ENCODE measurements around the gene TMEM117.
"Not testable (repeated sequence)": the region's sequence is repeated elsewhere in the genome, so short reads cannot be mapped to it uniquely, and the experiment has no call there.

The TMEM117 gene

DNA sequence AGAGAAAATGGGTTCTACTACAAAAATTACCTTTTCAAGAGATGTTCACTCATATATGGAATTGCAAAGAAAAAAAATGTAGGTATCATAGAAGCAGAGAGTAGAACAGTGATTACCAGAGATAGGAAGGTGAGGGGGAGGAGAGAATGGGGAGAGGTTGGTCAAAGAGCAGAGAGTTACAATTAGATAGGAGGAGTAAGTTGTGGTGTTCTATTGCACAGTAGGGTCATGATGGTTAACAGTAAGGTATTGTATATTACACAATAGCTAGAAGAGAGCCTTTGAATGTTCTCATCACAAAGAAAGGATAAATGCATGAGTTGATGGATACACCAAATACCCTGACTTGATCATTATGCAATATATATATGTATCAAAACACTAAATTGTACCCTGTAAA lies 145.8 kb downstream of the TMEM117 start:
- no peak for DNase-seq
- in situ Hi-C loops (cut with HindIII; ENCODE audit: low pct_ligation_motif_present, low pct_unique_long_range_greater_than_20kb, low sequenced_read_pairs): no loop called here

DNA sequence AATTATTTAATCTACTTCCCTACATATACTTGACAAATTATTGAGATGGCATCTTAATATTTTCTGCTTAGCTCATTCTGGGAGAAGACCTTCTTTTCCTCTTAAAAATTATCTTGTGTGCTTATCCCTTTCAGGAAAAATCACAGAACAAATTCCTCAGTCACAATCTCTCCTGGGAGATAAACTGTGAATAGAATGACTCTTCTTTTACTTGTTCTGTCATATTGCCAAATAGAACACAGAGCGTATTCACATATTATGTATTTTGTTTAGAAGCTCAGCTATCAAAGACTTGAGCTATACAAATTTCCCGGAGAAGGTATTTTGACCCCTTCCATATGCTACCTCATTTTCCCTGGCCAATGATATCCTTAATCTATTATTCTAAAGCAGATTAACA lies 146.7 kb downstream of the TMEM117 start:
- in situ Hi-C loops (cut with HindIII; ENCODE audit: low pct_ligation_motif_present, low pct_unique_long_range_greater_than_20kb, low sequenced_read_pairs): no loop called here
- no peak for DNase-seq

DNA sequence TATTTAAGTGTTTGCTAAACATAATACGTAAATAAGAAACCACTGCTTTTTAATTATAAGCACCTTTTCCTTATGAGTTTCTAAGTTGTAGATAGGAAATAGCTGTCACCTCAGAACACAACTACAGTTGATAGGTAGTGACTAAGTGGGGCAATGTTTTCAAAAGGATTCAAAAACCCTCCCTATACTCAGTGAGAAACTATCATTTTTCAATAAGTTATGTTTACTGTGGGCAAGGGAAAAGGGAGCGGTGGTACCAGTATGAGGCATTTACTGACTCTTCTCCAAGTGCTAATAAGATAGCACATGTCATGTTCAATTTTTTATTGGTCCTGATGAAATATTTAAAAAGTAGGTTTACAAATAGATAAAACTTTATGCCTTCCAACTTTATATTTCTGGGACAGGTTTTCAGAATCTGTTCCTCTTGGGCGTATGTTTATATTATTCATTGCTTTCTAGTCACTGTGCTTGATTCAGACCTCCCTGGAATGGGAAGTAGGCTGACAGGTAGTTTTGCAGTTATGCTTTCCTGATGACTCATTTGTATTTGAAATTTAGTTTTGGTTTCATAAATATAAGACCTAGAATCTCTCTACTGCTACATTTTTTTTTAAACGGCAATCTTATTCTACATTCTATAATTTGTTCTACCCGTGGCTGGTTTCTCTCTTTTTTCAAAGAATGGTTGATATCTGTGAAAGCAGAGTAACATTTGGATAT lies 153.1 kb downstream of the TMEM117 start:
- in situ Hi-C loops (cut with HindIII; ENCODE audit: low pct_ligation_motif_present, low pct_unique_long_range_greater_than_20kb, low sequenced_read_pairs): no loop called here

DNA sequence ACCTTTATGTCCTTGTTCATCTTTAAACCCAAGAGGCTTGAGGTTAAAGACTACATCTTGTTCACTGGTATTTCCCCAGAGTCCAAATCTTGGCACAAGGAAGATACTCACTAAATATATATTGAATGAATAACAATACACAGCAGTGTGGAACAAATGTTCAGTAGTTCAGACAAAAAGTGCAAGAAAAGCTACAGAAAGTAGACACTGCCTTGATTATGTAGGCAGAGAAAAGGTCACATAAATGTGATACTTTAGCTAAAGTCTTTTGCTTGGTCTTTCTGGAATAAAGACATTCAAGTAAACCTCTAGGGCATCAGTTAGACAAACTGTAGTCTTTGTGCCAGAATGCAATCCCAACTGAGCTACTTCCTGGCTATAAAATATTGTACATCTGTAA lies 157.0 kb downstream of the TMEM117 start:
- no peak for DNase-seq
- in situ Hi-C loops (cut with HindIII; ENCODE audit: low pct_ligation_motif_present, low pct_unique_long_range_greater_than_20kb, low sequenced_read_pairs): no loop called here

More for the DNA sequence above, 153.1 kb downstream of the TMEM117 start:
- no peak for DNase-seq

DNA sequence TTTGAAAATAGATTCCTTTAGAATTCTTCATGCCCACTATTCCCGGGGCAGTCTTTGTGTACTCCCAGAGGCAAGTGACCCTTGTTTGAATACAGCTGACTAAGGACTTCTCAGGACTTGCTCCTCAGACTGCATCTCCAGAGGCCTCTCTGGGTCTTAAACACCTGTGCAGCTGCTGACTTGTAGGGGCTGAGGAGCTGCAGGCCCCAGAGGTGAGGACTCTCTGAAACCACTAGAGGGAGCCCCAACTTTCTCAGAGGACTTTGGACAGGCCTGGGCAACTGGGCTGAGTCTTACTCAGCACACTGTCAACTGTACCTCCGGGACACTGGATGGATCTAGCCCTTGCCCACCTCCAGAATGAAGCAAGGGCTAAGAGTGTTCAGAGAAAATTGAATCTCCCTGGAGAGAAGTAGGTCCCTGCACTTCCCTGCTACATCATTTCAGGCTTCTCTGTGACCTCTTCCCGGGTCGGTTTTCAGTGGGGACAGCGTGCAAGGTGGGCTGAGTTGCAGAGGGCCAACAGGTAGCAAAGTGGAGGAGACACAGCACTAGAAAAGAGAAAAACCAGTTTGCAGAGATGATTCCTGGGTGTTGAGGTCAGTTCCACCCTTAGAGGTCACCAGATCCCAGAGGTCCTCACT lies 164.6 kb downstream of the TMEM117 start:
- peak; percentile 76 for DNase-seq
- in situ Hi-C loops (cut with HindIII; ENCODE audit: low pct_ligation_motif_present, low pct_unique_long_range_greater_than_20kb, low sequenced_read_pairs): no loop called here

DNA sequence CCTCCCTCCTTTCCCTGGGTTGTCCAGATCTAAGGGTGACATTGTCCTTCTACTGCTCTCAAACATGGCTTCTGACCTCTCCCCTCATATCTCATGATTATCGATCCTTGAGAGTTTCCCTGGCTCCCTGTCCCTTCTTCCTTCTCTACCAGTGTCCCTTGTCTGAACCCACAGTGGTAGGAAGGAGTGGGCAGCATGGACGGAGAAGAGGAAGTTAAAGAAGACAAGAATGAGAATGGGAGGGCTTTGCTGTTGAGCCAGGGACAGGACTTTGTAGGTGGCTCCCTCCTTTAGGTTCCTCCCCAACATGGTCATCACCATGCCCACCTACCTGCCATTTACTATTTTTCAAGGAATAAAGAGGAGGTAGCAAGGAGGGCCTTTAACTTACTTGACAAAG lies 166.7 kb downstream of the TMEM117 start:
- no peak for DNase-seq
- in situ Hi-C loops (cut with HindIII; ENCODE audit: low pct_ligation_motif_present, low pct_unique_long_range_greater_than_20kb, low sequenced_read_pairs): no loop called here

DNA sequence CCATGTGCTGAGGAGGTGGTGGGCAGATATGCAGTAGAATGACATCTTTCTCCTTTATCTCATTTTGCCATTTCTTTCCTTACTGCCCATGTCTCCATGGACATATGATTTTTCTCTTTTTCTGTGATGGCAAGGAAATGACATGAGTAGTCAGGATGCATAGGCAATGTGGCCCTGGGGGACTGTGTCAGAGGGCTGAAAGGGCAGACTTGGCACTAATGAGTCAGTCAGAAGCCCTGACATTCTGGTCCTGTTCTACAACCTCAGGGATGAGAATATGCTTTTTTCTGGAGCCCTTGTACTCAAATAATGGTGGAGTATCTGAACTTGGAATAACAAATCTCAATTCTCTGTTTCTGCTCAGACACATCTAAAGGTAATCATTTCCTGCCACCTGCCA lies 167.8 kb downstream of the TMEM117 start:
- no peak for DNase-seq
- in situ Hi-C loops (cut with HindIII; ENCODE audit: low pct_ligation_motif_present, low pct_unique_long_range_greater_than_20kb, low sequenced_read_pairs): no loop called here

DNA sequence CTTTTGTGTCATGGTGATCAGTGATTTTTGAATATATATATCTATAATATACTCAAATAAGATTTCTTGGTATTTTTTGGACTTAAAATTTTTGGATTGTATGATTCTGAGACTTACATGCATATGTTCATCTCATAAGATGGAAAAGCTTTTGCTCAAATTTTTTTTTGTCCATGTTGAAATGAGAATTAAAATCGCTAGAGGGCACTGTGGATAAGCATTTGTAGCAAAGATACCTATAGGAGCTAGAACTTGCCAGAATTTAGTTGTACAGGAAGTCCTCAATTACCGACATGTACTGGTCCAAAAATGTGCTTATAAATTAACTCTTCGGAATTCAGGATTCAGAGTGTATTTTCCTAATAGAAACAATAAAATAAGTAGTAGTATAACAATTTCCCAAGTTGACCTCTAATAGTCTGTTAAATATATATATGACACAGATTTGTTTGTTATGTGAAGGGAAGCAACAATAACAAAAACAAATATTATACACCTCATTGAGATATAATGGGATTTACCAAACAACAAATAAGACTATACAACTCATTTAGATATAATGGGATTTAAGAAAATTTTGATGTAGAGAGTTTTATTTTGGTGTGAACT lies 179.6 kb downstream of the TMEM117 start:
- peak; percentile 73 for DNase-seq
- in situ Hi-C loops (cut with HindIII; ENCODE audit: low pct_ligation_motif_present, low pct_unique_long_range_greater_than_20kb, low sequenced_read_pairs): no loop called here

DNA sequence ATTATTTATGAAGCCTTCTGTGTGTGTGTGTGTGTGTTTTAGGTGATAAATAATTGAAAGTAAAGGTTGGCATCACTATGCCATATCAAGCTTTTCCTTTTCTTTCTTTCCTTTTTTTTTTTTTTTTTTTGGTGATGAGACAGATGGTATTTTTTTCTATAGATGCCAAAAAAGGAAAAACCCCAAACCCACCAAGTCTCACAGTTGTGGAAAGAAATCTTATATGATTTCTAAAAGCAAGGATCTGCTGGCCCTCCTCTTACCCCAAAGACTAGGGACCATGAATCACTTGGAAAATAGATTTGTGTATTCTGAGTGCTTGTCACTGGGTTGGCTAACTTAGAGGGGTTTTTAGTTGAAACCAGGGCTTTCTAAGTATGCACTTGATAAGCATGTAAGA lies 181.3 kb downstream of the TMEM117 start:
- in situ Hi-C loops (cut with HindIII; ENCODE audit: low pct_ligation_motif_present, low pct_unique_long_range_greater_than_20kb, low sequenced_read_pairs): no loop called here
- DNase-seq: no peak

DNA sequence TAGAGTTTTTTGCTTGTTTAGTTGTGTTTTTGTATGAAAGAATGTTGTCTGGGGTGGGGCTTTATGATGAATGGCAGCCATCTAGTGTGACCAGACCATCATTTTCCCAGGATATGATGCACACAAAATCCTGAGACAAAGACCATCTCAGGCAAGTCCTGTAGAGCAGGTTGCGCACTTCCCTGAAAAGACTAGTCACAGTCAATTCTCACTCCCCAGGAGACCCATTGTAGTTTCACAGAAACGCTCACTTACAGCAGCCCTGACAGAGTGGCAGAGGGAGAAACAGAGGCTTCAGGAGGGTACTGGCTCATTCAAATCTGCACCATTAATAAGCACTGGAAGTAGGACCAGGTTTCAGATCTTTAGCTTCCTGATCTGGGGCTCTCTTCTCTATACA lies 183.2 kb downstream of the TMEM117 start:
- no peak for DNase-seq
- in situ Hi-C loops (cut with HindIII; ENCODE audit: low pct_ligation_motif_present, low pct_unique_long_range_greater_than_20kb, low sequenced_read_pairs): no loop called here

DNA sequence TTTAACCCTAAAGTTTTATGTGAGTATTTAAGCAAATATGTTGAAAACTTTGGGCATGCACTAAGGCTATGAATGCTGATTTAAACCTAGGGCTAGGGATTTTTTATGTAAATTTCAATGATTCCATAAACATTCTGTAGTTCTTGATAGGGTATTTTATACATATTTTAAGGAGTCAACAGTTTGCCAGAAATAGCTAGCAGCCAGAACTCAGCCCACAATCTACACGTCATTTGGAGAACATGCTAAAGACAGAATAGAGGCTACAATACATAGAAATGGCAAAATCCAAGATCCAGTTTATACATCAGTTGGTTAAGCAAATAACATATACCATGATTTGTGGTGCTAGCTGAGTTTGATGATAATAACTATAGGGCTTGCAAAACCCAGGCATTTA lies 184.7 kb downstream of the TMEM117 start:
- in situ Hi-C loops (cut with HindIII; ENCODE audit: low pct_ligation_motif_present, low pct_unique_long_range_greater_than_20kb, low sequenced_read_pairs): no loop called here

DNA sequence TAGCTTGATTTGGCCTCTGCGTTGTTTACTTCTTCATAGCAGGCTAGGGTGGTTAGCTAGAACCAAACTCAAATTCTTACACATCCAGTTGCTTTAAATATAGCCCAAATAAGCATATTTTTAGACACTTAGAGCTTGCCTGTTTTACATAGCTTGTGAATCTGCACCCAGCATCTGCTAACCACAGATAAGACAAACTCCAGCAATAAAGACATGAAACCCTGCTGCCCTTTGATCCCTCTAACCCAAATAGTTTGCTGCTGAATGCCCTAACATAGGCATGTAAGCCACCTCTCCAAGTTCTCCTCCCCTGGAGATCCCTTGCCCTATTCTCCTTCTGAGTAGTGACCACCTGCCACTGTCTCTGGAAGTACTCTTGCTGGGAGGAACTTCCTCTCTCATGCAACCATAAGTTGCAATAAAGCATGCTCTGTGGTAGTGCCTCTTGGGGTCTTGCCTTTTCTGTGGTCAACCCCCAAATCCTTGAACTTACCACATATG lies 185.6 kb downstream of the TMEM117 start:
- in situ Hi-C loops (cut with HindIII; ENCODE audit: low pct_ligation_motif_present, low pct_unique_long_range_greater_than_20kb, low sequenced_read_pairs): no loop called here
- no peak for DNase-seq

More for the DNA sequence above, 184.7 kb downstream of the TMEM117 start:
- no peak for DNase-seq

DNA sequence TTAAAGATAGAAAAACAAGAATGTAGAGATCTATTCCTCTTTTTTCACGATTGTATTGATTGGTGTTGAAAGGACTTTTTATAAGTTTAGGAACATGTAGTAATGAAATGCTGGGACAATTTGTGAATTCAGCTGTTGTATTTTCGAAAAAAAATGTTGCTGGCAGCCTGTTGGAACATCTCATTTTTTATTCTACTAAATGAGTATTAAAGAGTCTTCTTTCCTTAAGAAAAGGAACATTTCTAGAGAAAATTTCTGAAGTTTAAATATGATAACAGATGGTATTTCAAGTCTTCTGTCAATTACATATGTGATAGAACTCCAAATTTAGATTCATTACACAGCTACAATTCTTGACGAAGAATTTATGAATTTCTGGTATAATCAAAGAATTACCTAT lies 189.6 kb downstream of the TMEM117 start:
- DNase-seq: no peak
- in situ Hi-C loops (cut with HindIII; ENCODE audit: low pct_ligation_motif_present, low pct_unique_long_range_greater_than_20kb, low sequenced_read_pairs): no loop called here

DNA sequence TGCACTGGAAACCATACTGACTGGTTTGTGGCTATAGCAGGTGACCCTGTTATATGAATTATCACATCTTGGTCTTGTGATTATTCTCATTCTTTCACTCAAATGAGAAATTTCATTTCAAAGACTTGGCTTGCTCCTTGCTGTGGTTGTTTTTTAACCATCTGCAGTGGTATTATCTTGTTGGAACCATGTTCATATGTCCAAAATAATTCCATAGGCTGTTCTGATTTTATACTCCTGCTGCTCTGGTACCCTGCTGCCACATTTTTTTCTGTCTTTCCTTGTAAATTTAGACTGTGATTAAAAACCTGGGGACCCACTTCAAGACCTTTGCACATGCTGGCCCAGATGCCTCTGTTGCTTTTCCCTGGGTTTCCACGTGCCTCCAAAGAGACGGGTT lies 190.2 kb downstream of the TMEM117 start:
- no peak for DNase-seq
- in situ Hi-C loops (cut with HindIII; ENCODE audit: low pct_ligation_motif_present, low pct_unique_long_range_greater_than_20kb, low sequenced_read_pairs): no loop called here

DNA sequence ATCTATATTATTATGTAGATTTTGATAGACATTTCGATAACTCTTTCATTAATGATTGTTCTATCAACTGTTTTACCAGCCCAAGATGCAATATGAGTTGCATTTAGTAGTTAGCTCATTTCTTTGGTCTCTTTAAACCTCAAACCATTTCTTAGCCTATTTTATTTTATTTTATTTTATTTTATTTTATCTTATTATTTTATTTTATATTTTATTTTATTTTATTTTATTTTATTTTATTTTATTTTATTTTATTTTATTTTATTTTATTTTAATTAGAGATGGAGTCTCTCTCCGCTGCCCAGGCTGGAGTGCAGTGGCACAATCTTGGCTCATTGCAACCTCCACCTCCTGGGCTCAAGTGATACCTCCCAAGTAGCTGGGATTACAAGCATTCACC lies 191.0 kb downstream of the TMEM117 start:
- in situ Hi-C loops (cut with HindIII; ENCODE audit: low pct_ligation_motif_present, low pct_unique_long_range_greater_than_20kb, low sequenced_read_pairs); DNase-seq: not testable (repeated sequence)

DNA sequence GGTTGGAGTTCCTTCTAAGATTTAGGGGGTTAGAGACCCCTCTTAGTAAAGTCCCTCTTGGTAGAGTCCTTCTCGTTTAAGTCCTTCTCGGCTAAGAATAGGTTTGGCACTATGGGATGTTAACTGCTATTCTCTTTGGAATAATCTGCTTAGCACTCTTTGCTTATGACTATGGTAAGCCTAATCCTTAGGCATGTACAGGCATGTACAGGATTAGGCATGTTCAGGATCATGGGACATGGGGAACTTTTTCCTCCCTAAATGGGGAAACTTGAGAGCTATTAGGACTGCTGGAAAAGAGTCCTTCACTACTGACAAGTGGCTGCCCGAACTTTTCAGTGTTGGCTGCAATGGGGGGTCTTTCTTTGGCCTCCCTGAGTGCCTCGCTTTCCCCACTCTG lies 193.3 kb downstream of the TMEM117 start:
- in situ Hi-C loops (cut with HindIII; ENCODE audit: low pct_ligation_motif_present, low pct_unique_long_range_greater_than_20kb, low sequenced_read_pairs): no loop called here
- DNase-seq: no peak

DNA sequence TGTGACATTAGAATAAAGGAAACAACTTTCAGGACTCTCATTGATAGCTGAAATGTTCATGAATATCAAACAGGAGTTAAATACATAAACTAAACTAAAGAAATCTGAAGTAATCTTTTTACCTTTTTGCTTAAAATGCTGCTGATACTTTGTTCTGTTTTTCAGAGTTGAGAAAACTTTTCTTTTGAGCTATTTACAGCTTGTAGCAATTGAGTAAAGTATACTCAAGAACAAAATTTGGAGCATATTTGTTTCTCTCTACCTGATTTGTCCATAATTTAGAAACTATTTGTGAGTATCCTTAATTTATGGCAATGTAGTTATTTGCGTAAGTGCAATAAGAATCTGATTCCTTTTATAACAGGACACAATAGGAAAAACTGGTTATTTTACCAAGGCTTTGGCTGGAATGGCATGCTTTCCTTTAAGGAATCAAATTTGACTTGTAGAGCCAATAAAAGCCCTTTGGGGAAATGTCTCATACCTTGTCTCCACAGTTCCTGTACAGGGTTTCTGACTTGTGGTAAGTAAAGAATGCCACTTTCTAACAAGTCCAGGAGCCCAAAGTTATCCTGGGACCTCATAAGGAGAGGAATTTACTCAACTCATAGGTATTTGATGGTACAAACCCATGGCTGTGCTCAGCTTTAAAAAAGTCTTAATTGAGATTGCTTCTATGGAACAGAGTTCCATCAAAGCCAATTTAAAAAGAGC lies 195.7 kb downstream of the TMEM117 start:
- no peak for DNase-seq
- in situ Hi-C loops (cut with HindIII; ENCODE audit: low pct_ligation_motif_present, low pct_unique_long_range_greater_than_20kb, low sequenced_read_pairs): no loop called here

DNA sequence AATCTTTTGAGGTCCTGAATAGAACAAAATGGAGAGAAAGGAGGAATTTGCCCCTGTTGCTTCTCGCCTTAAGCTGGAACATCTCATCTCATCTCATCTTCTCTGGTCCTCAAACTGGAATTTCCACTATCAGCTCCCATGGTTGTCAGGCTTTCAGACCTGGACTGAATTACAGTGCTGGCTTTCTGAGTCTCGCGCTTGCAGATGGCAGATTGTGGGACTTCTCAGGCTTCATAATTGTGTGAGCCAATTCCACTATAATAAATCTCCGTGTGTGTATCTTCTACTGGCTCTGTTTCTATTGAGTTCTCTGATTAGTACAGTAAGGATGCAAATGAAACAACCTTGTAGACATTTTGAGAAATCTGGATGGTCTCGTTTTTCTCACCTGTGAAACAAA lies 199.0 kb downstream of the TMEM117 start:
- in situ Hi-C loops (cut with HindIII; ENCODE audit: low pct_ligation_motif_present, low pct_unique_long_range_greater_than_20kb, low sequenced_read_pairs): no loop called here
- no peak for DNase-seq

DNA sequence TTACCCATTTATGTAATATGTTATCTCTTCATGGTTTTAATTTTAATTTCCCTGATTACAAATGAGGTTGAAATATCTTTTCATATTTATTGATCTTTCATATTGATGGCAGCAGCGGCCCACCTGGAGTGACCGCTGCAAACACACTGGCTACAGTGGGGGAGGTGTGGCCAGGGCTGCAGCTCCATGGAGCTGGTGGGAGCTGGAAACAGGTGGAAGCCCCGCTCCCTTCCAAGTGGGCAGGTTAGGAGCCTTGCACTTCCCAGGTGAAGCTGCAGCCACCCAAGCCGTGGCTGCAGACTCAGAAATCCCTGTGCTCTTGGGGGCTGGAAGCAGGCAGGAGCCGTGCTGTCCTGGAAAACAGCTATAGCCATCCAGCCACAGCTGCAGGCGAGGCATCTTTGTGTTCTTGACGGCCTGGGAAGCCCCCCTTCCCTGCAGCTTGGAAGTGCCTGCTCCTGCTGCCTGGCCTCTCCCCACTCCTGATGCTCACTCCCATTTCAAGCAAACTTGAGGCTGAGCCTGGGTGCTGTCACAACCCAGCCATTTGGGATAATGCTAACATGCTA lies 201.1 kb downstream of the TMEM117 start:
- no peak for DNase-seq
- in situ Hi-C loops (cut with HindIII; ENCODE audit: low pct_ligation_motif_present, low pct_unique_long_range_greater_than_20kb, low sequenced_read_pairs): no loop called here
